ENCODE measurements around the gene S100Z.

- TF ChIP-seq EZH2 (IDR thresholded peaks at IDR 0.05) = no peak
- TF ChIP-seq CTCF (IDR thresholded peaks at IDR 0.05) = no peak
Observed at GRCh38 chr5:76859591-76860247, 9.9 kb downstream of the S100Z start.
